HG02981 (cell line): ENCODE measurements around the gene CCDC194.
"Not testable (repeated sequence)": the region's sequence is repeated elsewhere in the genome, so short reads cannot be mapped to it uniquely, and the experiment has no call there.

Experiments used
- ATAC-seq: cut with Tn5 transposase; IDR thresholded peaks from one replicate; pipeline ENCODE4 v1.9.1; 2021; ENCODE audit warnings: mild to moderate bottlenecking, moderate library complexity; ENCODE audit not compliant: unreplicated experiment

The CCDC194 gene

GRCh38 chr19:17376935-17377600 lies 16.9 kb downstream of the CCDC194 start, which contains the start of gene PLVAP:
Gene PLVAP, minus strand, starts transcription at chr19:17377342. Its CDS starts 54 bp downstream, at chr19:17377288.
- no peak for ATAC-seq

- ATAC-seq: peak; percentile 64
Measured at GRCh38 chr19:17370026-17370587, 23.9 kb downstream of the CCDC194 start.

GRCh38 chr19:17365361-17365760 lies 28.6 kb downstream of the CCDC194 start:
- ATAC-seq: no peak

- ATAC-seq: not testable (repeated sequence)
Measured at GRCh38 chr19:17363852-17364605, 30.0 kb downstream of the CCDC194 start.

GRCh38 chr19:17359905-17360800 lies 33.8 kb downstream of the CCDC194 start:
- ATAC-seq: no peak

- ATAC-seq: no peak
Measured at GRCh38 chr19:17358395-17358794, 35.6 kb downstream of the CCDC194 start.

GRCh38 chr19:17357724-17358123 lies 36.3 kb downstream of the CCDC194 start:
- ATAC-seq: no peak

GRCh38 chr19:17357078-17357666 lies 36.8 kb downstream of the CCDC194 start:
- no peak for ATAC-seq

- no peak for ATAC-seq
Measured at GRCh38 chr19:17353386-17353785, 40.6 kb downstream of the CCDC194 start.

GRCh38 chr19:17352608-17353280 lies 41.3 kb downstream of the CCDC194 start:
- no peak for ATAC-seq

- ATAC-seq: no peak
Measured at GRCh38 chr19:17351815-17352435, 42.1 kb downstream of the CCDC194 start.

GRCh38 chr19:17348700-17349099 lies 45.3 kb downstream of the CCDC194 start:
- no peak for ATAC-seq

- ATAC-seq: no peak
Measured at GRCh38 chr19:17347877-17348276, 46.1 kb downstream of the CCDC194 start.

GRCh38 chr19:17347361-17347760 lies 46.6 kb downstream of the CCDC194 start:
- ATAC-seq: no peak

- no peak for ATAC-seq
Measured at GRCh38 chr19:17346109-17346671, 47.8 kb downstream of the CCDC194 start.

- ATAC-seq: no peak
Measured at GRCh38 chr19:17341845-17342244, 52.2 kb downstream of the CCDC194 start.

GRCh38 chr19:17341386-17341785 lies 52.6 kb downstream of the CCDC194 start:
- no peak for ATAC-seq

GRCh38 chr19:17340871-17341357 lies 53.1 kb downstream of the CCDC194 start:
- ATAC-seq: no peak
